Sigmoid colon (tissue), 7 donors: Measurements from ENCODE around the gene ADAM10. TPM values are rescaled to one million over a fixed set of nuclear protein-coding genes. Genes with fewer than 3 reads are reported as not detected.

Experiments
- DNase-seq: peaks from one replicate; pipeline ENCODE4 v3.0.0-alpha.2; 2019
- H3K27ac ChIP-seq, 4 donors: fragments of 200-600 bp; sonication (generic); one replicate each; pipeline ENCODE4 v1.5.1; 2016 to 2019; ENCODE audit warnings: mild to moderate bottlenecking in 1 of 4
- H3K27me3 ChIP-seq, 3 donors: fragments of 200-600 bp; sonication (generic); one replicate each; pipeline ENCODE4 v1.5.1; 2019; ENCODE audit warnings: mild to moderate bottlenecking in 1 of 3
- H3K36me3 ChIP-seq, 4 donors: fragments of 200-600 bp; sonication (generic); one replicate each; pipeline ENCODE4 v1.5.1; 2016 to 2019
- H3K4me1 ChIP-seq, 4 donors: fragments of 200-600 bp; sonication (generic); one replicate each; pipeline ENCODE4 v1.5.1; 2017 to 2019
- H3K4me3 ChIP-seq, 4 donors: fragments of 200-600 bp; sonication (generic); one replicate each; pipeline ENCODE4 v1.5.1; 2017 to 2019; ENCODE audit warnings: mild to moderate bottlenecking in 2 of 4, moderate library complexity in 1 of 4
- H3K9me3 ChIP-seq, 4 donors: fragments of 200-600 bp in 3 of 4; sonication (generic) in 3 of 4; one replicate each; pipeline versions ENCODE4 v1.5.1 to v1.6.1; 2013 to 2019
- EP300 ChIP-seq, 4 donors: sonication (generic); formaldehyde crosslinking; IDR thresholded peaks; one replicate each; pipeline ENCODE4 v1.6.1; 2017; ENCODE audit warnings: antibody characterized with exemption in 4 of 4
- POLR2A ChIP-seq, 2 donors: fragments of 450-650 bp; IDR thresholded peaks; one replicate each; pipeline ENCODE4 v1.6.1; 2016; ENCODE audit warnings: antibody characterized with exemption in 2 of 2, mild to moderate bottlenecking in 2 of 2, moderate library complexity in 2 of 2
- POLR2AphosphoS5 ChIP-seq, 4 donors: sonication (generic); formaldehyde crosslinking; IDR thresholded peaks; one replicate each; pipeline ENCODE4 v1.6.1; 2017; ENCODE audit warnings: antibody characterized with exemption in 4 of 4
- WGBS, 2 donors: extraction: QIAGEN DNeasy Blood & Tissue Kit; methylation state at CpG; one replicate each; pipeline ENCODE4 v1.1.7; 2013; 5-methylcytosine and 5-hydroxymethylcytosine counted together
- intact Hi-C: fragments of 100-400 bp; cut with DNase I; formaldehyde crosslinking; loops from one replicate; pipeline ENCODE4 v1.15.1; 2023
- polyA plus RNA-seq, 3 donors: library from polyadenylated mRNA; stranded (reverse); fragments of 200-250 nt; gene quantifications; one replicate each; pipeline ENCODE4 v1.2.3, GENCODE V29; 2013
- total RNA-seq, 4 donors: library from RNA; depleted of rRNA; stranded (reverse); fragments of >200 nt; gene quantifications; one replicate each; pipeline ENCODE4 v1.1.0, GENCODE V29; 2016
- TF ChIP-seq, protein P1 (sequence below), 4 experiments: fragments of 450-650 bp in 3 of 4; fragments of 200-600 bp in 1 of 4; IDR thresholded peaks; one replicate each; pipeline ENCODE4 v1.5.1; 2016 to 2019; ENCODE audit warnings: antibody characterized with exemption in 4 of 4, mild to moderate bottlenecking in 3 of 4, moderate library complexity in 2 of 4
- donor health status: healthy with polysubstance abuse.
- donor health status: Bipolar disorder and iron deficiency.
- donor health status: healthy.

The ADAM10 gene
- total and polyA plus RNA-seq, 7 donors = 6.6 to 70.9 (median 44.9) TPM

GRCh38 chr15:58788056-58788710 lies 38.7 kb upstream of the ADAM10 start:
- H3K27ac ChIP-seq = no peak overlapping the region
- H3K4me3 ChIP-seq = no peak overlapping the region
- H3K27me3 ChIP-seq = no peaks in the 10 kb centered on the region
- peaks cover 0 to 11% (median 0%) of the 10 kb centered on the region in 4 donors for H3K36me3 ChIP-seq
- no peaks in the 10 kb centered on the region for H3K9me3 ChIP-seq
- intact Hi-C loops = no loop called here
- 94 to 96% methylated on average over 3 of the region's 3 CpGs for WGBS, 2 donors
- DNase-seq = no peak
- H3K4me1 ChIP-seq = peaks cover 0 to 10% (median 4%) of the 10 kb centered on the region in 4 donors
- TF ChIP-seq, protein P1, sequence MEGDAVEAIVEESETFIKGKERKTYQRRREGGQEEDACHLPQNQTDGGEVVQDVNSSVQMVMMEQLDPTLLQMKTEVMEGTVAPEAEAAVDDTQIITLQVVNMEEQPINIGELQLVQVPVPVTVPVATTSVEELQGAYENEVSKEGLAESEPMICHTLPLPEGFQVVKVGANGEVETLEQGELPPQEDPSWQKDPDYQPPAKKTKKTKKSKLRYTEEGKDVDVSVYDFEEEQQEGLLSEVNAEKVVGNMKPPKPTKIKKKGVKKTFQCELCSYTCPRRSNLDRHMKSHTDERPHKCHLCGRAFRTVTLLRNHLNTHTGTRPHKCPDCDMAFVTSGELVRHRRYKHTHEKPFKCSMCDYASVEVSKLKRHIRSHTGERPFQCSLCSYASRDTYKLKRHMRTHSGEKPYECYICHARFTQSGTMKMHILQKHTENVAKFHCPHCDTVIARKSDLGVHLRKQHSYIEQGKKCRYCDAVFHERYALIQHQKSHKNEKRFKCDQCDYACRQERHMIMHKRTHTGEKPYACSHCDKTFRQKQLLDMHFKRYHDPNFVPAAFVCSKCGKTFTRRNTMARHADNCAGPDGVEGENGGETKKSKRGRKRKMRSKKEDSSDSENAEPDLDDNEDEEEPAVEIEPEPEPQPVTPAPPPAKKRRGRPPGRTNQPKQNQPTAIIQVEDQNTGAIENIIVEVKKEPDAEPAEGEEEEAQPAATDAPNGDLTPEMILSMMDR (IDR thresholded peaks at IDR 0.05) = no peak
- no peak for TF ChIP-seq POLR2AphosphoS5 (IDR thresholded peaks at IDR 0.05)
- TF ChIP-seq POLR2A (IDR thresholded peaks at IDR 0.05) = no peak
- TF ChIP-seq EP300 (IDR thresholded peaks at IDR 0.05) = no peak

GRCh38 chr15:58785355-58785754 lies 35.8 kb upstream of the ADAM10 start:
- intact Hi-C loops = no loop called here
- WGBS, 2 donors = 76 to 86% methylated on average over 6 of the region's 6 CpGs

DNA sequence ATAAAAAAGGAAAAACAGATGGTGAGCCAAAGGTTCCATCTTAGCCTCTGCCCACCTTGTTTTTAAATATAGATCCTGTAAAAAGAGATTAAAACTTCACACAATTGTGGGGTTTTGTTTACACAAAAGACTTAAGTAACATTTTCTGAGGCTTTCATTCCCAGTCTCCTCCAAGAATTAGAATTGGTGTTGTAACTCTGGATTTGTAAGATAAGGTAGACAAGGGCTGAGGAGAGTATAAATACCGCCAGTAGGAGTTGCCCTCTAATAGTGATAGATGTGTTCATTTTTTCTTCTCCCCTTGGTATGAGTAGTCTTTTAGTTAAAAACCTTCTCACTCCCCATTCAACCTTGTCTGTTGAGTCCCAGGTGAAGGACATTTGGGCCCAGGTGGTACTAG lies 30.0 kb upstream of the ADAM10 start:
- no peaks in the 10 kb centered on the region for H3K9me3 ChIP-seq
- H3K4me1 ChIP-seq = peaks cover 0 to 20% (median 13%) of the 10 kb centered on the region in 4 donors
- no peak for DNase-seq
- H3K27me3 ChIP-seq = no peaks in the 10 kb centered on the region
- no peak overlapping the region for H3K4me3 ChIP-seq
- WGBS, 2 donors = 98 to 100% methylated on average over 1 of the region's 1 CpG
- TF ChIP-seq, protein P1 (IDR thresholded peaks at IDR 0.05) = no peak
- TF ChIP-seq EP300 (IDR thresholded peaks at IDR 0.05) (no peak), POLR2A (IDR thresholded peaks at IDR 0.05) (no peak), POLR2AphosphoS5 (IDR thresholded peaks at IDR 0.05) (no peak)
- H3K27ac ChIP-seq = no peak overlapping the region
- H3K36me3 ChIP-seq = no peaks in the 10 kb centered on the region
- intact Hi-C loops = loop anchor here (10.0 kb wide), 1 partner anchor 595 kb away; the partner anchor contains the start of gene MYO1E

More at GRCh38 chr15:58785355-58785754, 35.8 kb upstream of the ADAM10 start:
- no peaks in the 10 kb centered on the region for H3K9me3 ChIP-seq
- H3K4me1 ChIP-seq = peaks cover 0 to 10% (median 4%) of the 10 kb centered on the region in 4 donors
- peaks cover 0 to 11% (median 0%) of the 10 kb centered on the region in 4 donors for H3K36me3 ChIP-seq
- no peak overlapping the region for H3K4me3 ChIP-seq
- TF ChIP-seq POLR2A (IDR thresholded peaks at IDR 0.05) = no peak
- TF ChIP-seq EP300 (IDR thresholded peaks at IDR 0.05) = no peak
- no peak for TF ChIP-seq POLR2AphosphoS5 (IDR thresholded peaks at IDR 0.05)
- TF ChIP-seq, protein P1 (IDR thresholded peaks at IDR 0.05) = no peak
- no peaks in the 10 kb centered on the region for H3K27me3 ChIP-seq
- DNase-seq = no peak
- no peak overlapping the region for H3K27ac ChIP-seq

DNA sequence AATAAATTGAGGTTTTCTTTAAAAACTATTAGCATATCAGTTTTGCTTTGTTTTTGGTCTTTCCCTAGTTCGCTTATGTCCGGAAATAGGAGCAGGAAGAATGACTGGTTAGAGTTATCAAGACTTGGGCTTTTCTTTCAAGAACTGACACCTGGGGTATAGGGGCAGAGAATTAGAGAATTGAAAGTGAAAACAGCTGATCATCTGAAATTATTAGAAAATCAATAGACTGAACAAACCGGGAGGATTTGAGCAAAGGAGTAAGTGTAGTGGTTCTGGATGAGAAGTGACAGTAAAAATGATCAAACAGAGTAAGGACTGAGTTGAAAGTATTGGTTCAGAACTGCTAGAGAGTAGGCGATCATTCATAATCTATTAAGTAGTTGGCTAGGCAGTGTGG lies 27.6 kb upstream of the ADAM10 start:
- Histone ChIP-seq H3K27me3 (no peaks in the 10 kb centered on the region), H3K36me3 (no peaks in the 10 kb centered on the region), H3K27ac (no peak overlapping the region), H3K4me3 (no peak overlapping the region), H3K9me3 (no peaks in the 10 kb centered on the region), H3K4me1 (peaks cover 0 to 43% (median 34%) of the 10 kb centered on the region in 4 donors)
- intact Hi-C loops = loop anchor here (10.0 kb wide), 1 partner anchor 598 kb away; the partner anchor contains the start of gene MYO1E
- TF ChIP-seq, protein P1 (IDR thresholded peaks at IDR 0.05) = no peak
- TF ChIP-seq POLR2A (IDR thresholded peaks at IDR 0.05) (no peak), POLR2AphosphoS5 (IDR thresholded peaks at IDR 0.05) (no peak), EP300 (IDR thresholded peaks at IDR 0.05) (no peak)
- WGBS, 2 donors = 79 to 87% methylated on average over 4 of the region's 4 CpGs
- DNase-seq = no peak
